Fibroblast of lung (primary cell): ENCODE results near the gene UPK3A. TPM values are rescaled to one million over a fixed set of nuclear protein-coding genes. Genes with fewer than 3 reads are reported as not detected.
"Not testable (repeated sequence)": the region's sequence is repeated elsewhere in the genome, so short reads cannot be mapped to it uniquely, and the experiment has no call there.

ENCODE experiments used
- DNase-seq, 2 donors: peaks; one replicate each; pipeline versions ENCODE4 v3.0.0 to v3.0.0-alpha.2; 2010; ENCODE audit warnings: low read depth in 2 of 2
- H2AFZ ChIP-seq: 2 replicates; pipeline ENCODE4 v1.5.1; 2012; ENCODE audit warnings: low read length, control low read depth, inconsistent platforms
- H3K27ac ChIP-seq: 2 replicates; pipeline ENCODE4 v1.5.1; 2011; ENCODE audit warnings: low read length, control low read depth; ENCODE audit not compliant: insufficient read depth
- H3K27me3 ChIP-seq: 2 replicates; pipeline ENCODE4 v1.5.1; 2011; ENCODE audit warnings: mild to moderate bottlenecking, low read length; ENCODE audit not compliant: control insufficient read depth, insufficient read depth
- H3K36me3 ChIP-seq: 2 replicates; pipeline ENCODE4 v1.5.1; 2011; ENCODE audit warnings: low read length; ENCODE audit not compliant: control insufficient read depth, insufficient read depth
- H3K4me1 ChIP-seq: 2 replicates; pipeline ENCODE4 v1.5.1; 2011; ENCODE audit warnings: low read length; ENCODE audit not compliant: control insufficient read depth, insufficient read depth; ENCODE audit errors: extremely low read depth
- H3K4me2 ChIP-seq: 2 replicates; pipeline ENCODE4 v1.5.1; 2011; ENCODE audit warnings: low read length, control low read depth; ENCODE audit not compliant: insufficient read depth; ENCODE audit errors: extremely low read depth
- H3K4me3 ChIP-seq, 4 experiments: fragments of 200-600 bp in 1 of 4; sonication (generic) in 1 of 4; replicated peaks in 1 of 4; 2 replicates each; pipeline ENCODE4 v1.5.1; 2011 to 2016; ENCODE audit warnings: low read length in 4 of 4, low read depth in 3 of 4, mild to moderate bottlenecking in 3 of 4, control low read depth in 2 of 4, inconsistent platforms in 1 of 4, mixed read lengths in 1 of 4; ENCODE audit not compliant: insufficient read depth in 1 of 4; ENCODE audit errors: control extremely low read depth in 1 of 4
- H3K79me2 ChIP-seq: 2 replicates; pipeline ENCODE4 v1.5.1; 2012; ENCODE audit warnings: mild to moderate bottlenecking, low read length, inconsistent platforms; ENCODE audit not compliant: control insufficient read depth, insufficient read depth
- H3K9ac ChIP-seq: 2 replicates; pipeline ENCODE4 v1.5.1; 2011; ENCODE audit warnings: mild to moderate bottlenecking, low read length, control low read depth; ENCODE audit not compliant: insufficient read depth
- H3K9me3 ChIP-seq: 2 replicates; pipeline ENCODE4 v1.5.1; 2012; ENCODE audit warnings: low read depth, low read length; ENCODE audit not compliant: control insufficient read depth, insufficient read depth
- H4K20me1 ChIP-seq: 2 replicates; pipeline ENCODE4 v1.5.1; 2011; ENCODE audit warnings: low read length; ENCODE audit not compliant: control insufficient read depth, insufficient read depth; ENCODE audit errors: extremely low read depth
- EZH2 ChIP-seq: IDR thresholded peaks from 2 replicates; pipeline ENCODE4 v1.5.1; 2012; ENCODE audit warnings: low read length, control low read depth, mild to moderate bottlenecking; ENCODE audit errors: missing control alignments
- polyA plus RNA-seq, 2 donors: library from polyadenylated mRNA; depleted of rRNA in 1 of 2; stranded (reverse) in 1 of 2; unstranded in 1 of 2; fragments of >200 nt; gene quantifications; 2 replicates each; pipeline ENCODE4 v1.2.1, GENCODE V29; 2011 to 2012; ENCODE audit warnings: missing spikeins in 1 of 2
- total RNA-seq: library from RNA; depleted of rRNA; stranded (reverse); fragments of >200 nt; gene quantifications from 2 replicates; pipeline ENCODE4 v1.2.1, GENCODE V29; 2014
- TF ChIP-seq, protein P1 (sequence below), 2 donors: IDR thresholded peaks in 1 of 2; conservative IDR thresholded peaks in 1 of 2; 1 replicate in 1 of 2; 2 replicates in 1 of 2; pipeline ENCODE4 v1.5.1; 2011 to 2012; ENCODE audit warnings: low read length in 2 of 2, control low read depth in 1 of 2, inconsistent platforms in 1 of 2, low read depth in 1 of 2, mild to moderate bottlenecking in 1 of 2

The UPK3A gene
- total and polyA plus RNA-seq, 2 donors (not counting 1 experiment from before 2014, with no cell fraction given): not detected

DNA sequence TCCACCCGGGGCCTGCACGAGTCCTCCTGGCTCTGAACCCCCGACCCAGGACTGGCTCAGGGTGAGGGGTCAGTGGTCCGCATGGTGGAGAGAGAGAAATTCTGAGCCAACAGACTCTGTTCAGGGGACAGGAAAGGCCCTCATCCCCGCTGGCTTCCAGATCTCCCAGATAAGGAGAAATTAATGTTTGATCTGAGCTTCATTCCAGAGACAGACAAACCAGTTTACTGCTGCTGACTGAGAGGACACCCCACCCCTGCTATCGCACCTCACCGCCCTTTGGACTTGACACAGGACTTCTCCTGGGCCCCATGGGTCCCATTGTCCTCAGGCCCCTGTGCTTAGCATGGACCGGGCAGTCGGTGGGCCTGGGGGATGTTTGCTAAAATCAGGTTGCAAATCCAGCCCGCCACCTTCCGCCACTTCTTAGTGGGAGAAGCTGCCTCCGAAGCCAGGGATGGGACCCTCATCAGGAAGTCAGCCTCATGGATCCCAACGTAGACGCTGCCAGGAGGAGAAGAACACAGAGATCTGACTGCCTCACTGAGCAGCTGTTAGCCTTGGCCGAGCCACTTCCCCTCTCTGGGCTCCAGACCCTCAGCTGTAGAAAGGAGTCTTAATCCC, 11.2 kb upstream of the UPK3A start:
- Histone ChIP-seq H3K27me3 (peaks cover 11% of the 10 kb centered on the region), H4K20me1 (no peaks in the 10 kb centered on the region), H3K9me3 (no peaks in the 10 kb centered on the region)

DNA sequence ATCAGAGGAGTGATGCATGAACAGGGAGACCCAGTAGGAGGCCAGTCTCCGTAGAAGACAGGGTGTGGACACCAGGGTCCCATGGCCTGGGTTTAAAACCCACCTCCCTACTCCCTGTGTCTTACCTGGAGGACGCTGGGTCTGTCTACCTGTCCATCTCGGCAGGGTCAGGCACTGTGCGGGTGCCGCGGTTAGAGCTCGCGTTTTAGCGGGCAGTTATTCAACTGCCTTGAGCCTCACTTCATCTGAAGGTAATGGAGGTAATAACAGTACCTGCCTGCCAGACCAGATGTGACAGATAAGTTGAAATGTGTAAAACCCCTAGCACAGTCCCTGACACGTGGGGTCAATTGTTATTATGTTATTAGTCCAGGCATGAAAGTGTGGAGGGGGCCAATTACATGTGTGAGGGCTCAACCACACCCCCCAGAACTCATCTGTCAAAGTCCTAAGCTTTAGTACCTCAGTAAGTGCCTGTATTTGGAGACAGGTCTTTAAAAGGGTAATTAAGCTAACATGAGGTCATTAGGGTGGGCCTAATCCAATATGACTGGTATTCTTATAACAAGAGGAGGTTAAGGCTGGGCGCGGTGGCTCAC, 8.1 kb upstream of the UPK3A start:
- no peak for DNase-seq
- H3K36me3 ChIP-seq: no peaks in the 10 kb centered on the region
- no peaks in the 10 kb centered on the region for H3K27me3 ChIP-seq
- peaks cover 4% of the 10 kb centered on the region for H3K4me1 ChIP-seq
- no peak overlapping the region for H3K4me2 ChIP-seq
- H2AFZ ChIP-seq: no peak overlapping the region
- H3K9me3 ChIP-seq: no peaks in the 10 kb centered on the region
- H3K79me2 ChIP-seq: no peaks in the 10 kb centered on the region
- H3K27ac ChIP-seq: no peak overlapping the region
- no peak overlapping the region for H3K4me3 ChIP-seq
- no peak overlapping the region for H3K9ac ChIP-seq
- H4K20me1 ChIP-seq: no peaks in the 10 kb centered on the region
- TF ChIP-seq, protein P1, sequence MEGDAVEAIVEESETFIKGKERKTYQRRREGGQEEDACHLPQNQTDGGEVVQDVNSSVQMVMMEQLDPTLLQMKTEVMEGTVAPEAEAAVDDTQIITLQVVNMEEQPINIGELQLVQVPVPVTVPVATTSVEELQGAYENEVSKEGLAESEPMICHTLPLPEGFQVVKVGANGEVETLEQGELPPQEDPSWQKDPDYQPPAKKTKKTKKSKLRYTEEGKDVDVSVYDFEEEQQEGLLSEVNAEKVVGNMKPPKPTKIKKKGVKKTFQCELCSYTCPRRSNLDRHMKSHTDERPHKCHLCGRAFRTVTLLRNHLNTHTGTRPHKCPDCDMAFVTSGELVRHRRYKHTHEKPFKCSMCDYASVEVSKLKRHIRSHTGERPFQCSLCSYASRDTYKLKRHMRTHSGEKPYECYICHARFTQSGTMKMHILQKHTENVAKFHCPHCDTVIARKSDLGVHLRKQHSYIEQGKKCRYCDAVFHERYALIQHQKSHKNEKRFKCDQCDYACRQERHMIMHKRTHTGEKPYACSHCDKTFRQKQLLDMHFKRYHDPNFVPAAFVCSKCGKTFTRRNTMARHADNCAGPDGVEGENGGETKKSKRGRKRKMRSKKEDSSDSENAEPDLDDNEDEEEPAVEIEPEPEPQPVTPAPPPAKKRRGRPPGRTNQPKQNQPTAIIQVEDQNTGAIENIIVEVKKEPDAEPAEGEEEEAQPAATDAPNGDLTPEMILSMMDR (conservative IDR thresholded peaks at IDR 0.05 in 1 of 2, IDR thresholded peaks at IDR 0.05 in 1 of 2; ENCODE audit: low read depth in 1 of 2, low read length in 2 of 2): no peak
- no peak for TF ChIP-seq EZH2

More for the DNA sequence above, 11.2 kb upstream of the UPK3A start:
- Histone ChIP-seq H3K27ac (no peak overlapping the region), H3K4me1 (peaks cover 4% of the 10 kb centered on the region), H2AFZ (no peak overlapping the region), H3K4me3 (no peak overlapping the region), H3K9ac (no peak overlapping the region), H3K79me2 (no peaks in the 10 kb centered on the region), H3K4me2 (no peak overlapping the region), H3K36me3 (no peaks in the 10 kb centered on the region)
- no peak for DNase-seq
- no peak for TF ChIP-seq EZH2
- TF ChIP-seq, protein P1 (conservative IDR thresholded peaks at IDR 0.05 in 1 of 2, IDR thresholded peaks at IDR 0.05 in 1 of 2; ENCODE audit: low read depth in 1 of 2, low read length in 2 of 2): no peak

DNA sequence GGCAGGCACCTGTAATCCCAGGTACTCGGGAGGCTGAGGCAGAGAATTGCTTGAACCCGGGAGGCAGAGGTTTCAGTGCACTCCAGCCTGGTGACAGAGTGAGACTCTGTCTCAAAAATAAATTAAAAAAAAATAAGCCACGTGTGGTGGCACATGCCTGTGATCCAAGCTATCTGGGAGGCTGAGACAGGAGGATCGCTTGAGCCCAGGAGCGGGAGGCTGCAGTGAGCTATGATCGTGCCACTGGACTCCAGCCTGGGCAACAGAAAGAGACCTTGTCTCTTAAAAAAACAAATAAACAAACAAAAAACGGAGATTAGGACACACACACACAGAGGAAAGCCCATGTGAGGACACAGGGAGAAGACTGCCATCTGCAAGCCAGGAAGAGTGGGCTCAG, 7.0 kb upstream of the UPK3A start:
- H3K4me3 ChIP-seq, H3K27ac ChIP-seq, H3K4me2 ChIP-seq, H3K4me1 ChIP-seq, H3K9ac ChIP-seq, H3K79me2 ChIP-seq, DNase-seq, H3K27me3 ChIP-seq, H3K36me3 ChIP-seq, H2AFZ ChIP-seq, H3K9me3 ChIP-seq, H4K20me1 ChIP-seq: not testable (repeated sequence)
